Parathyroid adenoma (tissue), 2 donors: ENCODE data around the gene MRGPRD.

Experiments used
- H2AFZ ChIP-seq: fragments of 300-600 bp; sonication (generic); one replicate; pipeline ENCODE4 v1.7.0; 2017; ENCODE audit warnings: antibody characterized with exemption, mild to moderate bottlenecking
- H3K27ac ChIP-seq: fragments of 300-600 bp; sonication (generic); one replicate; pipeline ENCODE4 v1.7.0; 2017
- H3K27me3 ChIP-seq: fragments of 300-600 bp; sonication (generic); one replicate; pipeline ENCODE4 v1.7.0; 2017; ENCODE audit warnings: low read length; ENCODE audit not compliant: control insufficient read depth, insufficient read depth
- H3K36me3 ChIP-seq: fragments of 300-600 bp; sonication (generic); one replicate; pipeline ENCODE4 v1.7.0; 2017; ENCODE audit warnings: low read length; ENCODE audit not compliant: control insufficient read depth, insufficient read depth
- H3K4me1 ChIP-seq: fragments of 300-600 bp; sonication (generic); one replicate; pipeline ENCODE4 v1.7.0; 2017; ENCODE audit warnings: control low read depth
- H3K4me2 ChIP-seq: fragments of 300-600 bp; sonication (generic); one replicate; pipeline ENCODE4 v1.7.0; 2017; ENCODE audit warnings: low read length
- H3K4me3 ChIP-seq: fragments of 300-600 bp; sonication (generic); one replicate; pipeline ENCODE4 v1.7.0; 2017; ENCODE audit warnings: low read depth, low read length
- H3K79me2 ChIP-seq: fragments of 300-600 bp; sonication (generic); one replicate; pipeline ENCODE4 v1.7.0; 2017; ENCODE audit warnings: control low read depth
- H3K9ac ChIP-seq: fragments of 300-600 bp; sonication (generic); one replicate; pipeline ENCODE4 v1.7.0; 2017; ENCODE audit warnings: mild to moderate bottlenecking
- H3K9me3 ChIP-seq: fragments of 300-600 bp; sonication (generic); one replicate; pipeline ENCODE4 v1.7.0; 2017; ENCODE audit warnings: low read length; ENCODE audit not compliant: control insufficient read depth
- TF ChIP-seq, protein P1 (sequence below): fragments of 300-600 bp; sonication (generic); IDR thresholded peaks from one replicate; pipeline ENCODE4 v1.7.0; 2017; ENCODE audit warnings: antibody characterized with exemption, mild to moderate bottlenecking
- donor health status: primary hyperparathyroidism.

MRGPRD gene

DNA sequence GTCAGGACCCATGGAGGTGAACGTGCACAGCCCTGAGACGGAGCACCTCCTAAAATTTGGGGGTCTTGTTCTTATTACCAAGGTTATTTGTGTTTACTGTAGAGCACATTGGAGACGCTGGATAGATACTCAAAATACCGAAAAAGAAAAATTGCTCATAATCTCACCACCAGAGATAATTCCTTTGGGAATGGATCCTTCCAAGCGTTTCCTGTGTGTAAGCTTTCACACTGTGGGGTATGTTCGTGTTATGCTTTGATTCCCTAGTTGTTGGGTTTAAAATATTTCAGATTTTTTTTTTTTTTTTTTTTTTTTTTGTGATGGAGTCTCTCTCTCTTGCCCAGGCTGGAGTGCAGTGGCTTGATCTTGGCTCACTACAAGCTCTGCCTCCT, 14.1 kb upstream of the MRGPRD start:
- Histone ChIP-seq H3K27me3 (no peaks in the 10 kb centered on the region), H2AFZ (no peak overlapping the region), H3K9me3 (no peaks in the 10 kb centered on the region), H3K4me3 (no peak overlapping the region), H3K9ac (no peak overlapping the region), H3K4me1 (no peaks in the 10 kb centered on the region), H3K27ac (no peak overlapping the region), H3K79me2 (no peaks in the 10 kb centered on the region), H3K4me2 (no peak overlapping the region), H3K36me3 (no peaks in the 10 kb centered on the region)
- TF ChIP-seq, protein P1, sequence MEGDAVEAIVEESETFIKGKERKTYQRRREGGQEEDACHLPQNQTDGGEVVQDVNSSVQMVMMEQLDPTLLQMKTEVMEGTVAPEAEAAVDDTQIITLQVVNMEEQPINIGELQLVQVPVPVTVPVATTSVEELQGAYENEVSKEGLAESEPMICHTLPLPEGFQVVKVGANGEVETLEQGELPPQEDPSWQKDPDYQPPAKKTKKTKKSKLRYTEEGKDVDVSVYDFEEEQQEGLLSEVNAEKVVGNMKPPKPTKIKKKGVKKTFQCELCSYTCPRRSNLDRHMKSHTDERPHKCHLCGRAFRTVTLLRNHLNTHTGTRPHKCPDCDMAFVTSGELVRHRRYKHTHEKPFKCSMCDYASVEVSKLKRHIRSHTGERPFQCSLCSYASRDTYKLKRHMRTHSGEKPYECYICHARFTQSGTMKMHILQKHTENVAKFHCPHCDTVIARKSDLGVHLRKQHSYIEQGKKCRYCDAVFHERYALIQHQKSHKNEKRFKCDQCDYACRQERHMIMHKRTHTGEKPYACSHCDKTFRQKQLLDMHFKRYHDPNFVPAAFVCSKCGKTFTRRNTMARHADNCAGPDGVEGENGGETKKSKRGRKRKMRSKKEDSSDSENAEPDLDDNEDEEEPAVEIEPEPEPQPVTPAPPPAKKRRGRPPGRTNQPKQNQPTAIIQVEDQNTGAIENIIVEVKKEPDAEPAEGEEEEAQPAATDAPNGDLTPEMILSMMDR, result no peak

DNA sequence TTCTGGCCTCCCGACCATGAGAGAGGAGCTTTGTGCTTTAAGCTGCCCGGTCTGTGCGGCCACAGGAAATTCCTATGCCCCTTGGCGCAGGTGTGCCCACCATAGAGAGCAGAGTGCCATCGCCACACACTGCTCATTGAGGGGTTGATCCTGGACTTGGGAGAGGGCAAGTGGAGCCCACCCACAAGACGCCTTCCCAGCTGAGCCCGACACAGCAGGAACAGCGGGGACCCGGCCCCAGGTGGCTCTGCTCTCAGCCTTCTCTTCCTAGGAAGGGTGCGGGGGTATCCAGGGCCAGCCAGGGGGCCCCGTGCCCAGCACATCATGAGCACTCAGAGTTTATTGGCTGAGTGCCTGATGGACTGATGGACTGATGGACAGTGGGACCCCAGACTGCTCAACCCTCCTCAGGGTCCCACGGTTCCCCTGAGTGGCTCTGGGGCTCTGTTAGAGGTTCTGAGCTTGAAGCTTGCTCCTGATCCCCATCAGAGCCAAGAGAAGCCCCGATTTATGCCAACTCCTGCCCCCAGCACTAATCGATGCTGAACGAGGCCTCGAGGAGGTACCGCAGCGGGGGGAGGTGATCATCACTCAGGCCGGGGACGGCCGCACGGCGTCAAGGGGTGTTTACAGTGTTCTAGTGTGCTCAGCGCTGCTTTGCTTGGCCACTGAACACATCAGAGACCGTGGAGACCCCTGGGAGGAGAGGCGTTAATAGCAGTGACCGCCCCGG, 13.5 kb upstream of the MRGPRD start:
- Histone ChIP-seq H3K4me2 (no peak overlapping the region), H3K9ac (no peak overlapping the region), H2AFZ (no peak overlapping the region), H3K9me3 (no peaks in the 10 kb centered on the region), H3K27ac (no peak overlapping the region), H3K36me3 (no peaks in the 10 kb centered on the region), H3K4me3 (no peak overlapping the region), H3K27me3 (no peaks in the 10 kb centered on the region), H3K4me1 (no peaks in the 10 kb centered on the region), H3K79me2 (no peaks in the 10 kb centered on the region)
- TF ChIP-seq, protein P1, result no peak

DNA sequence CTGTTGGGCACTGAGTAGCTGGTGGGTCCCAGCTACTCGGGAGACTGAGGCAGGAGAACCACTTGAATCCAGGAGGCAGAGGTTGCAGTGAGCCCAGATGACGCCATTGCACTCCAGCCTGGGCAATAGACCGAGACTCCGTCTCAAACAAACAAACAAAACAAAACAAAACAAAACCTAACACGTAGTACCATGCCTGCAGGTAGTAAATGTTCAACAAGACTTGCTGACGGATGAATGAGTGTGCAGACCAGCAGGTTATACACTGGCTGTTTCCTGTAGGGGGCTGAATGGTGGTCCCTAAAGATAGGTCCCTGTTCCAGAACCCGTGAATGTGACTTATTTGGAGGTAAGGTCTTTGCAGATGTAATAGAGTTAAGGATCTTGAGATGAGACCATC, 12.8 kb upstream of the MRGPRD start:
- Histone ChIP-seq H2AFZ (no peak overlapping the region), H3K36me3 (no peaks in the 10 kb centered on the region), H3K4me2 (no peak overlapping the region), H3K27ac (no peak overlapping the region), H3K4me3 (no peak overlapping the region), H3K9ac (no peak overlapping the region), H3K4me1 (no peaks in the 10 kb centered on the region), H3K9me3 (no peaks in the 10 kb centered on the region), H3K27me3 (no peaks in the 10 kb centered on the region), H3K79me2 (no peaks in the 10 kb centered on the region)
- TF ChIP-seq, protein P1, result no peak

DNA sequence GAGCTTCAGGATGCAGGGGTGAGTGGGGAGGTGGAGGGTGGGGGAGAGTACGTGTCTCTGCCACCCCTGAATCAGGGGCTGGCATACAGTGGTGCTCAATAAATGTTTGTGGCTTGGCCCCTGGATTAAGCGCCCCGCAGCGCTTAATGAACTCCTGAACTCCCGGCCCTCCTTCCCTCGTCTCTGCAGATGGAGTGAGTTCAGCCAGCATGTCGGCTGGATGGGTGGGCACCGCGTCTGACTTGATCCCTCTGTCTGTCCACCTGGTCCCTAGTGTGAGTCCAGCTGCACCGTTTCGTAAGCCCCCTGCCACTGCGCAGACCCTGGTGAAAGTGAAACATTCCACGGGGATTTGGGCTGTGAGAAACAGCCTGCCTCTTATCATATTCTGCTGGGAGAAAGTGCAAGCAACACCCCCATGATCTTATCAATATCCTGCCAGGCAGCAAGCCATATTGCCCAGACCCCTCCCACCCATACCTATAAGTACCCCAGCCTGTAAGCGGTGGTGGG, 12.0 kb upstream of the MRGPRD start:
- Histone ChIP-seq H3K27ac (no peak overlapping the region), H3K27me3 (no peaks in the 10 kb centered on the region)

More for the DNA sequence above, 12.0 kb upstream of the MRGPRD start:
- TF ChIP-seq, protein P1, result no peak
- Histone ChIP-seq H3K79me2 (no peaks in the 10 kb centered on the region), H2AFZ (no peak overlapping the region), H3K9me3 (no peaks in the 10 kb centered on the region), H3K36me3 (no peaks in the 10 kb centered on the region), H3K4me2 (no peak overlapping the region), H3K4me3 (no peak overlapping the region), H3K9ac (no peak overlapping the region), H3K4me1 (no peaks in the 10 kb centered on the region)
